ENCODE measurements around the gene AUNIP.

The AUNIP gene

GRCh38 chr1:25836695-25837094 lies 22.6 kb downstream of the AUNIP start:
- no peak overlapping the region for H3K27ac ChIP-seq (ENCODE audit: low read length)
- H3K36me3 ChIP-seq (ENCODE audit: control insufficient read depth in 1 of 2, insufficient read depth in 2 of 2, low read length in 2 of 2): peaks cover 17 to 24% of the 10 kb centered on the region in 2 donors

GRCh38 chr1:25834894-25835293 lies 24.4 kb downstream of the AUNIP start:
- Histone ChIP-seq H3K36me3 (ENCODE audit: control insufficient read depth in 1 of 2, insufficient read depth in 2 of 2, low read length in 2 of 2) (peaks cover 35 to 42% of the 10 kb centered on the region in 2 donors), H3K4me1 (ENCODE audit: control insufficient read depth in 1 of 2, insufficient read depth in 2 of 2, low read length in 2 of 2) (no peaks in the 10 kb centered on the region), H3K9me3 (ENCODE audit: control insufficient read depth in 1 of 2, low read length in 2 of 2) (no peaks in the 10 kb centered on the region)

More at GRCh38 chr1:25836695-25837094, 22.6 kb downstream of the AUNIP start:
- Histone ChIP-seq H3K4me1 (ENCODE audit: control insufficient read depth in 1 of 2, insufficient read depth in 2 of 2, low read length in 2 of 2) (no peaks in the 10 kb centered on the region), H3K9me3 (ENCODE audit: control insufficient read depth in 1 of 2, low read length in 2 of 2) (no peaks in the 10 kb centered on the region), H3K4me3 (ENCODE audit: low read depth in 1 of 2, low read length in 2 of 2) (no peak overlapping the region), H3K27me3 (ENCODE audit: low read depth, low read length) (no peaks in the 10 kb centered on the region)

GRCh38 chr1:25833158-25833557 lies 26.1 kb downstream of the AUNIP start:
- Histone ChIP-seq H3K9me3 (ENCODE audit: control insufficient read depth in 1 of 2, low read length in 2 of 2) (no peaks in the 10 kb centered on the region), H3K36me3 (ENCODE audit: control insufficient read depth in 1 of 2, insufficient read depth in 2 of 2, low read length in 2 of 2) (peaks cover 46 to 58% of the 10 kb centered on the region in 2 donors), H3K27ac (ENCODE audit: low read length) (no peak overlapping the region), H3K27me3 (ENCODE audit: low read depth, low read length) (no peaks in the 10 kb centered on the region), H3K4me1 (ENCODE audit: control insufficient read depth in 1 of 2, insufficient read depth in 2 of 2, low read length in 2 of 2) (no peaks in the 10 kb centered on the region), H3K4me3 (ENCODE audit: low read depth in 1 of 2, low read length in 2 of 2) (no peak overlapping the region)

More at GRCh38 chr1:25834894-25835293, 24.4 kb downstream of the AUNIP start:
- H3K4me3 ChIP-seq (ENCODE audit: low read depth in 1 of 2, low read length in 2 of 2): no peak overlapping the region
- no peaks in the 10 kb centered on the region for H3K27me3 ChIP-seq (ENCODE audit: low read depth, low read length)
- H3K27ac ChIP-seq (ENCODE audit: low read length): no peak overlapping the region

GRCh38 chr1:25832336-25833037 lies 26.8 kb downstream of the AUNIP start:
- H3K27me3 ChIP-seq (ENCODE audit: low read depth, low read length): no peaks in the 10 kb centered on the region
- peaks cover 50 to 65% of the 10 kb centered on the region in 2 donors for H3K36me3 ChIP-seq (ENCODE audit: control insufficient read depth in 1 of 2, insufficient read depth in 2 of 2, low read length in 2 of 2)
- H3K4me3 ChIP-seq (ENCODE audit: low read depth in 1 of 2, low read length in 2 of 2): no peak overlapping the region
- H3K27ac ChIP-seq (ENCODE audit: low read length): peak overlapping the region; percentile 35
- H3K4me1 ChIP-seq (ENCODE audit: control insufficient read depth in 1 of 2, insufficient read depth in 2 of 2, low read length in 2 of 2): no peaks in the 10 kb centered on the region
- no peaks in the 10 kb centered on the region for H3K9me3 ChIP-seq (ENCODE audit: control insufficient read depth in 1 of 2, low read length in 2 of 2)

- H3K27me3 ChIP-seq (ENCODE audit: low read depth, low read length): no peaks in the 10 kb centered on the region
- H3K9me3 ChIP-seq (ENCODE audit: control insufficient read depth in 1 of 2, low read length in 2 of 2): no peaks in the 10 kb centered on the region
- H3K4me1 ChIP-seq (ENCODE audit: control insufficient read depth in 1 of 2, insufficient read depth in 2 of 2, low read length in 2 of 2): no peaks in the 10 kb centered on the region
- H3K36me3 ChIP-seq (ENCODE audit: control insufficient read depth in 1 of 2, insufficient read depth in 2 of 2, low read length in 2 of 2): peaks cover 53 to 69% of the 10 kb centered on the region in 2 donors
- peak overlapping the region; percentile 35 for H3K27ac ChIP-seq (ENCODE audit: low read length)
- no peak overlapping the region for H3K4me3 ChIP-seq (ENCODE audit: low read depth in 1 of 2, low read length in 2 of 2)
These were observed 27.6 kb downstream of the AUNIP start for GRCh38 chr1:25831569-25832196.

- no peaks in the 10 kb centered on the region for H3K4me1 ChIP-seq (ENCODE audit: control insufficient read depth in 1 of 2, insufficient read depth in 2 of 2, low read length in 2 of 2)
- H3K36me3 ChIP-seq (ENCODE audit: control insufficient read depth in 1 of 2, insufficient read depth in 2 of 2, low read length in 2 of 2): peaks cover 59 to 86% of the 10 kb centered on the region in 2 donors
- H3K27me3 ChIP-seq (ENCODE audit: low read depth, low read length): no peaks in the 10 kb centered on the region
- no peaks in the 10 kb centered on the region for H3K9me3 ChIP-seq (ENCODE audit: control insufficient read depth in 1 of 2, low read length in 2 of 2)
- no peak overlapping the region for H3K4me3 ChIP-seq (ENCODE audit: low read depth in 1 of 2, low read length in 2 of 2)
- no peak overlapping the region for H3K27ac ChIP-seq (ENCODE audit: low read length)
These were observed 30.2 kb downstream of the AUNIP start for GRCh38 chr1:25829046-25829445.

- peaks cover 59 to 88% of the 10 kb centered on the region in 2 donors for H3K36me3 ChIP-seq (ENCODE audit: control insufficient read depth in 1 of 2, insufficient read depth in 2 of 2, low read length in 2 of 2)
These were observed 30.8 kb downstream of the AUNIP start for GRCh38 chr1:25828491-25828890.

GRCh38 chr1:25826571-25826970 lies 32.7 kb downstream of the AUNIP start:
- no peak overlapping the region for H3K4me3 ChIP-seq (ENCODE audit: low read depth in 1 of 2, low read length in 2 of 2)
- no peak overlapping the region for H3K27ac ChIP-seq (ENCODE audit: low read length)
- peaks cover 2 to 7% of the 10 kb centered on the region in 2 donors for H3K4me1 ChIP-seq (ENCODE audit: control insufficient read depth in 1 of 2, insufficient read depth in 2 of 2, low read length in 2 of 2)
- H3K9me3 ChIP-seq (ENCODE audit: control insufficient read depth in 1 of 2, low read length in 2 of 2): no peaks in the 10 kb centered on the region
- H3K36me3 ChIP-seq (ENCODE audit: control insufficient read depth in 1 of 2, insufficient read depth in 2 of 2, low read length in 2 of 2): peaks cover 41 to 68% of the 10 kb centered on the region in 2 donors
- no peaks in the 10 kb centered on the region for H3K27me3 ChIP-seq (ENCODE audit: low read depth, low read length)

More at GRCh38 chr1:25828491-25828890, 30.8 kb downstream of the AUNIP start:
- Histone ChIP-seq H3K4me1 (ENCODE audit: control insufficient read depth in 1 of 2, insufficient read depth in 2 of 2, low read length in 2 of 2) (no peaks in the 10 kb centered on the region), H3K27me3 (ENCODE audit: low read depth, low read length) (no peaks in the 10 kb centered on the region), H3K27ac (ENCODE audit: low read length) (no peak overlapping the region), H3K4me3 (ENCODE audit: low read depth in 1 of 2, low read length in 2 of 2) (no peak overlapping the region), H3K9me3 (ENCODE audit: control insufficient read depth in 1 of 2, low read length in 2 of 2) (no peaks in the 10 kb centered on the region)

- Histone ChIP-seq H3K36me3 (ENCODE audit: control insufficient read depth in 1 of 2, insufficient read depth in 2 of 2, low read length in 2 of 2) (peaks cover 32 to 59% of the 10 kb centered on the region in 2 donors), H3K27me3 (ENCODE audit: low read depth, low read length) (no peaks in the 10 kb centered on the region), H3K4me1 (ENCODE audit: control insufficient read depth in 1 of 2, insufficient read depth in 2 of 2, low read length in 2 of 2) (peaks cover 9 to 17% of the 10 kb centered on the region in 2 donors), H3K4me3 (ENCODE audit: low read depth in 1 of 2, low read length in 2 of 2) (no peak overlapping the region), H3K27ac (ENCODE audit: low read length) (no peak overlapping the region), H3K9me3 (ENCODE audit: control insufficient read depth in 1 of 2, low read length in 2 of 2) (no peaks in the 10 kb centered on the region)
These were observed 33.7 kb downstream of the AUNIP start for GRCh38 chr1:25825605-25826004.

GRCh38 chr1:25821630-25822091 lies 37.6 kb downstream of the AUNIP start:
- peaks cover 6 to 22% of the 10 kb centered on the region in 2 donors for H3K36me3 ChIP-seq (ENCODE audit: control insufficient read depth in 1 of 2, insufficient read depth in 2 of 2, low read length in 2 of 2)
- no peak overlapping the region for H3K27ac ChIP-seq (ENCODE audit: low read length)
- peaks cover 13 to 26% of the 10 kb centered on the region in 2 donors for H3K4me1 ChIP-seq (ENCODE audit: control insufficient read depth in 1 of 2, insufficient read depth in 2 of 2, low read length in 2 of 2)
- H3K9me3 ChIP-seq (ENCODE audit: control insufficient read depth in 1 of 2, low read length in 2 of 2): no peaks in the 10 kb centered on the region
- H3K27me3 ChIP-seq (ENCODE audit: low read depth, low read length): no peaks in the 10 kb centered on the region
- H3K4me3 ChIP-seq (ENCODE audit: low read depth in 1 of 2, low read length in 2 of 2): peak overlapping the region; percentile 80 to 91

- H3K36me3 ChIP-seq (ENCODE audit: control insufficient read depth in 1 of 2, insufficient read depth in 2 of 2, low read length in 2 of 2): peaks cover 2 to 22% of the 10 kb centered on the region in 2 donors
- peaks cover 13 to 26% of the 10 kb centered on the region in 2 donors for H3K4me1 ChIP-seq (ENCODE audit: control insufficient read depth in 1 of 2, insufficient read depth in 2 of 2, low read length in 2 of 2)
- H3K27ac ChIP-seq (ENCODE audit: low read length): peak overlapping the region; percentile 79
- no peaks in the 10 kb centered on the region for H3K27me3 ChIP-seq (ENCODE audit: low read depth, low read length)
- peak overlapping the region; percentile 80 to 91 for H3K4me3 ChIP-seq (ENCODE audit: low read depth in 1 of 2, low read length in 2 of 2)
- H3K9me3 ChIP-seq (ENCODE audit: control insufficient read depth in 1 of 2, low read length in 2 of 2): no peaks in the 10 kb centered on the region
These were observed 38.2 kb downstream of the AUNIP start for GRCh38 chr1:25821112-25821476.

Data from muscle layer of duodenum (tissue), 2 donors.